ENCODE measurements around the gene STAT6. TPM values are rescaled to one million over a fixed set of nuclear protein-coding genes. Genes with fewer than 3 reads are reported as not detected.

STAT6 gene
- total and polyA plus RNA-seq, 2 of the 8 experiments (the other 6 are each of a cell fraction or from before 2014, with no cell fraction given) = 32.9 to 38.7 TPM

DNA sequence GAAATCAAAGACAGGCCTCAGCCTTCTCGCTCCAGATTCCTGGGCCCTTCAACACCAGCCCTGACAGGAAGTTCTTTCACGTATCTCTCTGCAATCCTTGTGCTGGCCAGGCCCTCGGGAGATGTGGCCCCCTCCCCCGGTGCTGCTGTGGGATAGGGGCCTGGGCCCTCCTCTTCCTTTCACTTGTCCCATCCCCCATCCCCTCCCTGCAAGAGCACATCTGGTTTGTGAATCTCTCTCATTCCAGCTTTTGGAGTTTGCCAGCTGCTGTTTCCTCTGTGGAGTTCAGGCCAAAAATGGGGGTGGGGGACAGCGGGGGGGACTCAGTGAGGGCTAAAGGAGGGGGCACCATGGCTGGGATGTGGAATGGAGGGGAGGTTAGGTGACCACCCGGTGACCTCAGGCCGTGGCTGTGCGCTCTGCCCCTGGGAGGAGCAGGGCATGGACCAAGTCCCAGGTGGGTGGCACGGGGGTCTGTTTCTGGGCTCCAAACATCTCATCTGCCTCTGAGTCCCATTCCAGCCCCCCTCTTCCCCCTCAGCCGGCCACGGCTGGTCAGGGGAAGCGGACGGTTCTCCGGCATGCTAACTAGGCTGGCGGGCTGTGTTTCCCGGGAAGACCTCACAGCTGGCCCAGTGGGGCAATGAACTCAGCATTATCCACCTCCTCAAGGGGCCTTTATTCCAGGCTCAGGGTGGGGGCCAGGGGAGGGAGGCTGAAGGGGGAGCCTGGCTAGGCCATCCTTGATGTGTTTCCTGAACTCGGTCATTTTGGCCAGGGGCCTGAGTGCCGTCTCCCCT, 24.6 kb upstream of the STAT6 start:
- no peak overlapping the region for H3K56ac ChIP-seq (replicated peaks; ENCODE audit: insufficient read length, low read depth, low read length)
- no peak overlapping the region for H2BK120ac ChIP-seq (replicated peaks; ENCODE audit: low read depth, low read length)
- H2AK5ac ChIP-seq (ENCODE audit: low read depth, low read length) = peak overlapping the region; percentile 47; the same call in 1 of the 2 replicates
- 0 out of 2 replicates have a peak overlapping the region, but pooled peaks have one; percentile 29 for H2BK15ac ChIP-seq (ENCODE audit: low read length)
- no peak for FAIRE-seq
- peaks cover 12 to 29% (median 20%) of the 10 kb centered on the region in 4 experiments for H3K36me3 ChIP-seq (ENCODE audit: control insufficient read depth in 2 of 4, insufficient read depth in 4 of 4, low read length in 3 of 4)
- H2BK12ac ChIP-seq (ENCODE audit: low read depth, low read length) = 0 out of 2 replicates have a peak overlapping the region, but pooled peaks have one; percentile 9
- no peak overlapping the region for H3K14ac ChIP-seq (ENCODE audit: insufficient read length)
- POLR2A ChIA-PET (ENCODE audit: partially characterized antibody) = interaction anchor here (0.6 to 5.6 kb wide), 24 partner anchors 8 to 1053 kb away, joined by 3 to 38 read pairs (median 4); partner anchors contain the start of genes DTX3, LRP1, LRP1-AS and SHMT2
- H4K8ac ChIP-seq (ENCODE audit: extremely low read depth, insufficient read depth, low read length) = peak overlapping the region; percentile 77; the same call in 1 of the 2 replicates
- peak overlapping the region; percentile 51 for H4K91ac ChIP-seq (replicated peaks; ENCODE audit: insufficient read length, low read length)
- no peaks in the 10 kb centered on the region for H3K27me3 ChIP-seq (replicated peaks in 1 of 4; ENCODE audit: control insufficient read depth in 3 of 4, extremely low read depth in 1 of 4, insufficient read depth in 3 of 4, low read length in 3 of 4)
- H3K4me1 ChIP-seq (replicated peaks in 1 of 4; ENCODE audit: control insufficient read depth in 3 of 4, insufficient read depth in 4 of 4, low read length in 3 of 4) = peaks cover 22 to 53% (median 30%) of the 10 kb centered on the region in 4 experiments
- H3K18ac ChIP-seq (ENCODE audit: extremely low read depth, low read length) = peak overlapping the region; percentile 60
- no peak overlapping the region for H3K23ac ChIP-seq (ENCODE audit: insufficient read length)
- H3K27ac ChIP-seq (ENCODE audit: low read depth, low read length) = peak overlapping the region; percentile 78
- H2BK5ac ChIP-seq (ENCODE audit: low read depth, low read length) = peak overlapping the region; percentile 83; the same call in 1 of the 2 replicates
- no peak overlapping the region for H3K4ac ChIP-seq (replicated peaks; ENCODE audit: insufficient read length, low read depth, low read length)
- peak overlapping the region; percentile 58 to 72 for H3K4me2 ChIP-seq (ENCODE audit: insufficient read depth in 1 of 2, low read depth in 2 of 2, low read length in 2 of 2)
- H4K20me1 ChIP-seq (replicated peaks in 1 of 2; ENCODE audit: control insufficient read depth in 1 of 2, insufficient read depth in 2 of 2, low read length in 2 of 2) = peaks cover 9 to 18% of the 10 kb centered on the region in 2 experiments
- H3K9me3 ChIP-seq (ENCODE audit: insufficient read depth in 2 of 2, low read depth in 1 of 2, low read length in 1 of 2) = no peaks in the 10 kb centered on the region
- WGBS, 2 experiments (ENCODE audit: extremely low coverage in 1 of 2, insufficient coverage in 1 of 2, insufficient read length in 1 of 2, insufficient replicate concordance in 2 of 2, low coverage in 1 of 2, low lambda C conversion rate in 2 of 2, missing lambda C conversion rate in 1 of 2) = 57% methylated on average over 14 of the region's 18 CpGs; no CpG with 5 or more reads in 1 of the 2 experiments
- peaks cover 21% of the 10 kb centered on the region for H3K79me1 ChIP-seq (ENCODE audit: low read depth, low read length)
- peak overlapping the region in 2 of 4 experiments; percentile 1 to 14; a peak in 1 of 7 replicates for H3K9ac ChIP-seq (replicated peaks in 1 of 4; ENCODE audit: extremely low read depth in 1 of 4, low read depth in 3 of 4, low read length in 3 of 4)
- H3K79me2 ChIP-seq (ENCODE audit: control insufficient read depth in 1 of 2, insufficient read depth in 2 of 2, low read length in 2 of 2) = peaks cover 3 to 74% of the 10 kb centered on the region in 2 experiments; a peak in 2 of 4 replicates
- peak overlapping the region; percentile 28 for H4K5ac ChIP-seq (ENCODE audit: insufficient read length, low read depth, low read length)
- CTCF ChIA-PET (ENCODE audit: partially characterized antibody) = interaction anchor here (0.6 to 6.5 kb wide), 14 partner anchors 10 to 1295 kb away, joined by 3 to 76 read pairs (median 5); partner anchors contain the start of gene LRP1-AS
- H3K23me2 ChIP-seq (ENCODE audit: low read depth, low read length) = no peaks in the 10 kb centered on the region
- H2AFZ ChIP-seq (ENCODE audit: low read length) = no peak overlapping the region
- no peak overlapping the region for H2BK20ac ChIP-seq (ENCODE audit: low read length)
- no peak for DNase-seq (ENCODE audit: low read depth in 1 of 2, low spot score in 2 of 2)
- H3K4me3 ChIP-seq (ENCODE audit: extremely low read depth in 1 of 4, insufficient read depth in 2 of 4, low read depth in 3 of 4, low read length in 4 of 4) = peak overlapping the region in 1 of 4 experiments; percentile 47; a peak in 4 of 8 replicates
- peak in 1 of 2 experiments; percentile 77; a peak in 2 of 4 replicates for TF ChIP-seq SIN3A (conservative IDR thresholded peaks at IDR 0.05 in 1 of 2, IDR thresholded peaks at IDR 0.05 in 1 of 2; ENCODE audit: low read depth in 1 of 2, low read length in 2 of 2)
- TF ChIP-seq KDM4A (IDR thresholded peaks at IDR 0.05; ENCODE audit: low read depth, low read length, severe bottlenecking) = no peak
- 0 out of 2 replicates have a peak, but pooled peaks have one; percentile 22 for TF ChIP-seq RBBP5 (IDR thresholded peaks at IDR 0.05; ENCODE audit: borderline replicate concordance, low read depth, low read length)
- no peak for TF ChIP-seq RFX5 (IDR thresholded peaks at IDR 0.05; ENCODE audit: borderline replicate concordance, low read depth, low read length)
- TF ChIP-seq TCF12 (IDR thresholded peaks at IDR 0.05; ENCODE audit: low read depth, low read length) = peak; percentile 83; the same call in 1 of the 2 replicates
- peak; percentile 91; the same call in 1 of the 2 replicates for TF ChIP-seq KDM1A (IDR thresholded peaks at IDR 0.05; ENCODE audit: borderline replicate concordance, low read length)
- peak; percentile 37 for TF ChIP-seq ASH2L (IDR thresholded peaks at IDR 0.05; ENCODE audit: low read length)
- peak; percentile 48; the same call in 1 of the 2 replicates for TF ChIP-seq CHD2 (IDR thresholded peaks at IDR 0.05; ENCODE audit: low read length)

Data from H1 (cell line).